Transverse colon (tissue), 4 donors: Measurements from ENCODE around the gene FJX1. TPM values are rescaled to one million over a fixed set of nuclear protein-coding genes. Genes with fewer than 3 reads are reported as not detected.
A peak's percentile ranks its signal among the peaks of the same experiment; 100 is the strongest.

Experiments
- DNase-seq: peaks from one replicate; pipeline ENCODE4 v3.0.0-alpha.2; 2019
- H3K27ac ChIP-seq, 4 donors: fragments of 200-600 bp; sonication (generic); 2 replicates each; pipeline ENCODE4 v1.5.1; 2016 to 2018; ENCODE audit warnings: inconsistent platforms in 4 of 4
- H3K27me3 ChIP-seq: fragments of 200-600 bp; sonication (generic); 2 replicates; pipeline ENCODE4 v1.5.1; 2017; ENCODE audit warnings: inconsistent platforms
- H3K36me3 ChIP-seq, 4 donors: fragments of 200-600 bp; sonication (generic); 2 replicates each; pipeline ENCODE4 v1.5.1; 2017 to 2019; ENCODE audit warnings: inconsistent platforms in 4 of 4
- H3K4me1 ChIP-seq, 4 donors: fragments of 200-600 bp; sonication (generic); 2 replicates each; pipeline ENCODE4 v1.5.1; 2017 to 2020; ENCODE audit warnings: inconsistent platforms in 4 of 4
- H3K4me3 ChIP-seq, 4 donors: fragments of 200-600 bp; sonication (generic); 1 replicate in 1 of 4; 2 replicates in 3 of 4; pipeline versions ENCODE4 v1.5.1 to v1.6.1; 2017 to 2019; ENCODE audit warnings: inconsistent platforms in 4 of 4
- H3K9me3 ChIP-seq, 2 donors: fragments of 200-600 bp; sonication (generic); 2 replicates each; pipeline ENCODE4 v1.5.1; 2017 to 2019; ENCODE audit warnings: inconsistent platforms in 2 of 2
- CTCF ChIP-seq, 5 experiments: fragments of 200-600 bp in 3 of 5; fragments of 450-650 bp in 2 of 5; sonication (generic) in 3 of 5; IDR thresholded peaks; 1 replicate in 2 of 5; 2 replicates in 3 of 5; pipeline ENCODE4 v1.5.1; 2016 to 2017; ENCODE audit warnings: antibody characterized with exemption in 5 of 5, inconsistent platforms in 3 of 5, mild to moderate bottlenecking in 2 of 5, moderate library complexity in 1 of 5
- EP300 ChIP-seq: sonication (generic); formaldehyde crosslinking; IDR thresholded peaks from one replicate; pipeline ENCODE4 v1.6.1; 2017; ENCODE audit warnings: antibody characterized with exemption, low read depth
- POLR2A ChIP-seq: fragments of 450-650 bp; IDR thresholded peaks from one replicate; pipeline ENCODE4 v1.6.1; 2016; ENCODE audit warnings: antibody characterized with exemption, mild to moderate bottlenecking, moderate library complexity
- POLR2AphosphoS5 ChIP-seq, 3 donors: sonication (generic); formaldehyde crosslinking; IDR thresholded peaks; one replicate each; pipeline ENCODE4 v1.6.1; 2016; ENCODE audit warnings: antibody characterized with exemption in 3 of 3
- WGBS, 2 donors: methylation state at CpG; one replicate each; pipeline ENCODE4 v1.1.5; 2018; ENCODE audit warnings: low coverage in 1 of 2; 5-methylcytosine and 5-hydroxymethylcytosine counted together
- in situ Hi-C, 4 donors: fragments of 200-750 bp; cut with MboI; loops; one replicate each; pipeline versions ENCODE4 v1.15.0 to v1.15.1; 2017; ENCODE audit warnings: low sequenced_read_pairs in 3 of 4, low pct_ligation_motif_present in 1 of 4, low pct_unique_long_range_greater_than_20kb in 1 of 4
- intact Hi-C: fragments of 100-400 bp; cut with DNase I; formaldehyde crosslinking; loops from one replicate; pipeline ENCODE4 v1.15.1; 2023; ENCODE audit warnings: low total_unique reads
- total RNA-seq, 4 donors: library from RNA; depleted of rRNA; stranded (reverse); fragments of >200 nt; gene quantifications; one replicate each; pipeline ENCODE4 v1.1.0, GENCODE V29; 2016

FJX1 gene
- total RNA-seq, 4 donors from 2014 or later: 0.14 to 2.6 (median 0.64) TPM; not detected in 1

- H3K4me1 ChIP-seq: peaks cover 0 to 2% (median 0%) of the 10 kb centered on the region in 4 donors
- H3K27ac ChIP-seq: no peak overlapping the region
- H3K9me3 ChIP-seq: no peaks in the 10 kb centered on the region
- no peaks in the 10 kb centered on the region for H3K36me3 ChIP-seq
- 20 to 33% methylated on average over 1 of the region's 1 CpG for WGBS, 2 donors
- in situ Hi-C loops: loop anchor here (5.0 to 25.0 kb wide), 9 partner anchors 201 to 883 kb away; no protein-coding TSS in a partner anchor
- peaks cover 55% of the 10 kb centered on the region for H3K27me3 ChIP-seq
- no peak overlapping the region for H3K4me3 ChIP-seq
- no peak for DNase-seq
- no peak for TF ChIP-seq POLR2A
- no peak for TF ChIP-seq EP300
- no peak for TF ChIP-seq CTCF (IDR thresholded peaks at IDR 0.05)
- TF ChIP-seq POLR2AphosphoS5 (IDR thresholded peaks at IDR 0.05): no peak
- intact Hi-C loops: loop anchor here (10.0 kb wide), 1 partner anchor 523 kb away; no protein-coding TSS in a partner anchor
These were observed 6.5 kb upstream of the FJX1 start for GRCh38 chr11:35611741-35612140.

GRCh38 chr11:35614939-35615569 lies 3.2 kb upstream of the FJX1 start:
- WGBS, 2 donors: 25 to 53% methylated on average over 1 of the region's 1 CpG
- Histone ChIP-seq H3K4me1 (peaks cover 11 to 26% (median 19%) of the 10 kb centered on the region in 4 donors), H3K9me3 (no peaks in the 10 kb centered on the region), H3K27ac (no peak overlapping the region), H3K27me3 (peaks cover 63% of the 10 kb centered on the region), H3K4me3 (no peak overlapping the region), H3K36me3 (no peaks in the 10 kb centered on the region)
- in situ Hi-C loops: loop anchor here (5.0 to 25.0 kb wide), 9 partner anchors 197 to 880 kb away; no protein-coding TSS in a partner anchor
- intact Hi-C loops: loop anchor here (5.0 to 10.0 kb wide), 3 partner anchors 207 to 652 kb away; no protein-coding TSS in a partner anchor
- no peak for DNase-seq
- no peak for TF ChIP-seq POLR2A
- TF ChIP-seq EP300: no peak
- TF ChIP-seq CTCF (IDR thresholded peaks at IDR 0.05): no peak
- no peak for TF ChIP-seq POLR2AphosphoS5 (IDR thresholded peaks at IDR 0.05)

- intact Hi-C loops (loop anchor here (5.0 to 10.0 kb wide), 3 partner anchors 206 to 651 kb away; no protein-coding TSS in a partner anchor), in situ Hi-C loops (loop anchor here (5.0 to 25.0 kb wide), 9 partner anchors 196 to 879 kb away; no protein-coding TSS in a partner anchor)
- 18 to 20% methylated on average over 8 of the region's 8 CpGs for WGBS, 2 donors
- Histone ChIP-seq H3K27ac (no peak overlapping the region), H3K36me3 (no peaks in the 10 kb centered on the region), H3K27me3 (peaks cover 68% of the 10 kb centered on the region), H3K4me1 (peaks cover 11 to 29% (median 21%) of the 10 kb centered on the region in 4 donors), H3K4me3 (no peak overlapping the region), H3K9me3 (no peaks in the 10 kb centered on the region)
- TF ChIP-seq CTCF (IDR thresholded peaks at IDR 0.05) (peak; percentile 76 to 84 (median 80)), EP300 (no peak), POLR2A (no peak), POLR2AphosphoS5 (IDR thresholded peaks at IDR 0.05) (no peak)
- DNase-seq: no peak
These were observed 2.0 kb upstream of the FJX1 start for GRCh38 chr11:35615921-35616900.

- intact Hi-C loops: loop anchor here (5.0 to 10.0 kb wide), 3 partner anchors 205 to 650 kb away; no protein-coding TSS in a partner anchor
- Histone ChIP-seq H3K27ac (no peak overlapping the region), H3K27me3 (peaks cover 79% of the 10 kb centered on the region), H3K4me3 (no peak overlapping the region), H3K9me3 (no peaks in the 10 kb centered on the region), H3K4me1 (peaks cover 11 to 35% (median 21%) of the 10 kb centered on the region in 4 donors), H3K36me3 (no peaks in the 10 kb centered on the region)
- WGBS, 2 donors: 59 to 61% methylated on average over 5 to 7 of the region's 7 CpGs
- in situ Hi-C loops: loop anchor here (5.0 to 25.0 kb wide), 9 partner anchors 195 to 878 kb away; no protein-coding TSS in a partner anchor
- no peak for TF ChIP-seq POLR2AphosphoS5 (IDR thresholded peaks at IDR 0.05)
- TF ChIP-seq CTCF (IDR thresholded peaks at IDR 0.05): no peak
- TF ChIP-seq EP300: no peak
- TF ChIP-seq POLR2A: no peak
- no peak for DNase-seq
These were observed 959 bp upstream of the FJX1 start for GRCh38 chr11:35617316-35617686.
